ENCODE measurements around the gene DNAJC5G. TPM values are rescaled to one million over a fixed set of nuclear protein-coding genes. Genes with fewer than 3 reads are reported as not detected.

Gene DNAJC5G
- total RNA-seq, 4 donors from 2014 or later, result not detected

GRCh38 chr2:27282892-27283291 is 7.7 kb downstream of the DNAJC5G start:
- Histone ChIP-seq H3K4me3 (no peak overlapping the region), H3K27ac (no peak overlapping the region), H3K4me1 (no peaks in the 10 kb centered on the region), H3K9me3 (no peaks in the 10 kb centered on the region), H3K36me3 (no peaks in the 10 kb centered on the region), H3K27me3 (peaks cover 3% of the 10 kb centered on the region)
- 51% methylated on average over 5 of the region's 5 CpGs for WGBS
- no peak for DNase-seq (ENCODE audit: low spot score in 2 of 2)
- no peak for TF ChIP-seq EP300 (IDR thresholded peaks at IDR 0.05)
- TF ChIP-seq CTCF (IDR thresholded peaks at IDR 0.05), result no peak
- no peak for TF ChIP-seq POLR2A (IDR thresholded peaks at IDR 0.05)
- TF ChIP-seq POLR2AphosphoS5 (IDR thresholded peaks at IDR 0.05), result no peak

- H3K27me3 ChIP-seq, result peaks cover 8% of the 10 kb centered on the region
- no peaks in the 10 kb centered on the region for H3K36me3 ChIP-seq
- TF ChIP-seq POLR2A (IDR thresholded peaks at IDR 0.05), result no peak
- no peak for TF ChIP-seq EP300 (IDR thresholded peaks at IDR 0.05)
- TF ChIP-seq CTCF (IDR thresholded peaks at IDR 0.05), result no peak
- no peak for TF ChIP-seq POLR2AphosphoS5 (IDR thresholded peaks at IDR 0.05)
- no peak for DNase-seq (ENCODE audit: low spot score in 2 of 2)
- no peaks in the 10 kb centered on the region for H3K9me3 ChIP-seq
- no peak overlapping the region for H3K27ac ChIP-seq
- H3K4me3 ChIP-seq, result no peak overlapping the region
- H3K4me1 ChIP-seq, result no peaks in the 10 kb centered on the region
- WGBS, result 89% methylated on average over 1 of the region's 1 CpG
Observed at GRCh38 chr2:27284996-27285395, 9.8 kb downstream of the DNAJC5G start.

- no peak for TF ChIP-seq EP300 (IDR thresholded peaks at IDR 0.05)
- TF ChIP-seq CTCF (IDR thresholded peaks at IDR 0.05), result no peak
- TF ChIP-seq POLR2AphosphoS5 (IDR thresholded peaks at IDR 0.05), result no peak
- no peak for TF ChIP-seq POLR2A (IDR thresholded peaks at IDR 0.05)
- Histone ChIP-seq H3K4me3 (no peak overlapping the region), H3K4me1 (no peaks in the 10 kb centered on the region), H3K36me3 (no peaks in the 10 kb centered on the region), H3K9me3 (no peaks in the 10 kb centered on the region), H3K27me3 (peaks cover 8% of the 10 kb centered on the region), H3K27ac (no peak overlapping the region)
- DNase-seq (ENCODE audit: low spot score in 2 of 2), result no peak
- 79% methylated on average over 6 of the region's 6 CpGs for WGBS
Observed at GRCh38 chr2:27285481-27285880, 10.2 kb downstream of the DNAJC5G start.

- no peaks in the 10 kb centered on the region for H3K4me1 ChIP-seq
- no peak overlapping the region for H3K27ac ChIP-seq
- no peaks in the 10 kb centered on the region for H3K36me3 ChIP-seq
- H3K4me3 ChIP-seq, result no peak overlapping the region
- 45% methylated on average over 3 of the region's 3 CpGs for WGBS
- no peak for DNase-seq (ENCODE audit: low spot score in 2 of 2)
- H3K27me3 ChIP-seq, result peaks cover 19% of the 10 kb centered on the region
- H3K9me3 ChIP-seq, result no peaks in the 10 kb centered on the region
- no peak for TF ChIP-seq CTCF (IDR thresholded peaks at IDR 0.05)
- TF ChIP-seq POLR2AphosphoS5 (IDR thresholded peaks at IDR 0.05), result no peak
- TF ChIP-seq EP300 (IDR thresholded peaks at IDR 0.05), result no peak
- no peak for TF ChIP-seq POLR2A (IDR thresholded peaks at IDR 0.05)
Observed at GRCh38 chr2:27288610-27289009, 13.4 kb downstream of the DNAJC5G start.

- Histone ChIP-seq H3K9me3 (no peaks in the 10 kb centered on the region), H3K4me3 (no peak overlapping the region), H3K27ac (no peak overlapping the region), H3K36me3 (no peaks in the 10 kb centered on the region), H3K27me3 (peaks cover 16% of the 10 kb centered on the region), H3K4me1 (no peaks in the 10 kb centered on the region)
- no peak for DNase-seq (ENCODE audit: low spot score in 2 of 2)
- 84% methylated on average over 5 of the region's 5 CpGs for WGBS
- TF ChIP-seq CTCF (IDR thresholded peaks at IDR 0.05) (no peak), POLR2A (IDR thresholded peaks at IDR 0.05) (no peak), EP300 (IDR thresholded peaks at IDR 0.05) (no peak), POLR2AphosphoS5 (IDR thresholded peaks at IDR 0.05) (no peak)
Observed at GRCh38 chr2:27290549-27290948, 15.3 kb downstream of the DNAJC5G start.
